IPS-NIHi11 (cell line): ENCODE data around the gene GALK2.
A peak's percentile ranks its signal among the peaks of the same experiment; 100 is the strongest.
"Not testable (repeated sequence)": the region's sequence is repeated elsewhere in the genome, so short reads cannot be mapped to it uniquely, and the experiment has no call there.

Source experiments
- DNase-seq: peaks from one replicate; pipeline ENCODE4 v3.0.0; 2012; ENCODE audit warnings: mixed read lengths, low spot score

Gene GALK2

GRCh38 chr15:49223536-49224274 is 53.7 kb downstream of the GALK2 start:
- no peak for DNase-seq

DNA sequence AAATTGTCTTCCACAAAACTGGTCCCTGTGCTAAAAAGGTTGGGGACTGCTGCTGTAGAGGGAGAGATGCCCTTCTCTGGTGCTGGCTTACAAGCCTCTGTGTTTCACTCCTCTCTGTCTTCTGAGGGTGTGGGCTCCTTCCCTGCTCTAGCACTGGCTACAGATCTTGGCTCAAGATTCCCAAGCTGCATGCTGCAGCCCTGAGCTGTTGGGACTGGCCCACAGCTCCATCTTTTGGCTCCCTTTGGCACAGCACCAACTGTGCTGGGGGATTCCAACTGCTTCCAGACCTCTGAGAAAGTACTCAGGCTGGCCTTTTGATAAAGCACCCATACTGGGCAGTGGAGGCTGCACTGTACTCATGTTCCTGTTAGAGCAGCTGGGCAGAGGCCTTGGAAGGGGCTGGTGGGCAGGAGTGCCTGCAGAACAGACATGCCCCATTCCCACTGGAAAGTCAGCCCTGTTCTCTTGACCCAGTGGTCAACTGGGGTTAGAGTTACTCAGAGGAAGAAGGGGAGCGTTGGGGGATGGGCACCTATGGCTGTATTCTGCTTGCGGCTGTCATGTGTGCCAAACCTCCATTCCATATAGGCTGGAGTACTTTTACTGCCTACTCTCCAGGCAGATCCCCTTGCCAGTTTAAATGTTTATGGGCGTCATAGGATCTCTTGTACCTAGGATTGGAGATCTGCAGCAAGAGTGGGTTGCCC is 55.7 kb downstream of the GALK2 start:
- peak; percentile 56 for DNase-seq

DNA sequence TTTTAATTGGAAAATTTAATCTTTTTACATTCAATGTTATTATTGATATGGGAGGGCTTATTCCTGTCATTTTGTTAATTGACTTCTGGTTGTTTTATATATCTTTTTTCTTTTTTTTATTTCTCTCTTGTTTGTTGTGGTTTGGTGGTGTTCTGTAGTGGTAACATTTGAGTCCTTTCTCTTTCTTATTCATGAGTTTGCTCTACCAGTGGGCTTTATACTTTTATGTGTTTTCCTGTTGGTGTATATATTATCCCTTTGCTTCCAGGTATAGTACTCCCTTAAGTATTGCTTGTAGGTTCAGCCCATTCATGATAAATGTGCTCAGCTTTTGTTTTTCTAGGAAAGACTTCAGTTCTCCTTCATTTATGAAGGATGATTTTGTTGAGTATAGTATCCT is 57.6 kb downstream of the GALK2 start:
- no peak for DNase-seq

- DNase-seq, result no peak
Measured at GRCh38 chr15:49229922-49230321, 59.9 kb downstream of the GALK2 start.

GRCh38 chr15:49232236-49232806 is 62.3 kb downstream of the GALK2 start:
- no peak for DNase-seq

- peak; percentile 55 for DNase-seq
Measured at GRCh38 chr15:49235446-49236124, 65.5 kb downstream of the GALK2 start.

- no peak for DNase-seq
Measured at GRCh38 chr15:49236869-49237268, 66.8 kb downstream of the GALK2 start.

GRCh38 chr15:49238342-49238741 is 68.3 kb downstream of the GALK2 start:
- DNase-seq, result no peak

GRCh38 chr15:49239105-49239504 is 69.1 kb downstream of the GALK2 start:
- no peak for DNase-seq

DNA sequence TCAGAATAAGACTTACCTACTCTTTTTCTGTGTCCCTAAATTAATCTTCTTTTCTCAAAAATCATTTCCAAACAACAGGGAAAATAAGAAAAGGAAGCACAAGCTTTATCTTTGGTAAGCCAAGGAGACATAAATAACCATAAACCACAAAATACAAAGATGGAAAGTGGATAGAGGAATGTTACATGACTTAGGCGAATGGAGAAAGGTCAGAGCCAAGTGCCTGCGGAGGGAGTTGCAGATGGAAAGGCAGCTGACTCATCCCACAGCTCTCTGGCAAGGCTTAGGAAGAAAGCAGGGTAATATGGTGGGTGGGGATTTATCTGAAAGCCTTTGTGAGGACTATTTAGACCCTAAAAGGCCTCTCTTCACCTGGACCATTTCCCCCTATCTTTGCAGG is 72.8 kb downstream of the GALK2 start:
- peak; percentile 21 for DNase-seq

DNA sequence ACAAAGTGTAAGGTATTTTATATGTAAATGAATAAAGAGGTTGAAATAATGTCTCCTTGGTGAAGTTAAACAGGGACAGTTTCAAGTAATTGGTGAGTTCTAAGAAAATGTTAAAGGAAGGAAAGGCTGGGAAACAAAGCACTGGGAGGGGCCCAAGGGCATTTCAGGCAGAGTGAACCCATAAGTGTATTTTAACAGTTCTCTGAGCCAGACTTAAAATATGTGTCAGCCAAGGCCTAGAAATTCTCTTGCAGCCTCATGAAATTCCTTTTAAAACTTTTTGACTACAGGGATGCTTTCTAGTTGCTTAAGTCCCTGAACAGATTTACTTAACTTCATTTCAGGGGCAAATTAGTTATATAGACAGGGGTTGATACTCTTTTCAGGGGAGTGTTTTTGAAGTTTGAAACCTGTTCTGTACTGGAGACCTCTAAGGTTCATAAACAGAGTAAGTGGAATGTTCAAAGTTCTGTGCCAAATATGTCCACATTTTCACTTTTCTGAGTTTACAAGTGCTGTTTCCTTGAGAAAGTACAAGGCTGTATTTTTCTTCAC is 77.6 kb downstream of the GALK2 start:
- no peak for DNase-seq

GRCh38 chr15:49248291-49248690 is 78.2 kb downstream of the GALK2 start:
- DNase-seq, result no peak

DNA sequence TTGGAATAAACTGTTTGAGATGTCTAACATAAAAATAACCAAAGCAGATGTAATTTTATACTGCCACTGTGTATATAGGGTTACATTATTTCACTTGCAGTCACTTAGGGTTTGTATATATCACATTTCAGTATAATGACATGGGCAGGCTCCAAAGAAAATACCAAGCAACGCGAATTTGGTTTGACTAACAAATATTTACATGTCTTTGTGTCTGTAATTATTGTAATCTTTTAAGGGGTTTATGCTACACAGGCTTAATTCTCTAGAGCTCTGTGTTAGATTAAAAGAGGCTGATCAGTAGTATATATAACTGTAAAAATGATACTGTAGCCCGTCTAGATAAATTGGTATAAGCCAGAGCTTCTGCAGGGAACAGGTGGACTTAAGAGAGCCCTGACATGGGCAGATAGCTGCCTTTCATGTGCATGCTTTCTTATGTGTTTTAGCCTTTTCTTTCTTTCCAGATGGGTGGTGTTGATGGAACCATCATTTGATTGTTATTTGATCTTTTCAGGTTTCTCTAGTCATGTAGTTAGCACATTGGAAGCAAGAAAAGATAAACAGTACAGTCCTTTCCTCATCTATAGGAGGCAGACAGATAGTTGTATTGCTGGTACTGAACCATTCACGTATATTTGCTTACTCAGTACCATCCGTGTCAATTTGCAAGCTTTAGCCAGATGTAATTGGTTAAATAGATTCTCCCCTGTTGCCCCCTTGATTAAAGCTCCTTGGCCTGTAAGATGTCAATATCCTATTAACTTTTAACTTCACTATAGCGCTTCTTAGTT is 86.1 kb downstream of the GALK2 start:
- no peak for DNase-seq

- DNase-seq, result not testable (repeated sequence)
Measured at GRCh38 chr15:49265117-49265516, 95.1 kb downstream of the GALK2 start.

DNA sequence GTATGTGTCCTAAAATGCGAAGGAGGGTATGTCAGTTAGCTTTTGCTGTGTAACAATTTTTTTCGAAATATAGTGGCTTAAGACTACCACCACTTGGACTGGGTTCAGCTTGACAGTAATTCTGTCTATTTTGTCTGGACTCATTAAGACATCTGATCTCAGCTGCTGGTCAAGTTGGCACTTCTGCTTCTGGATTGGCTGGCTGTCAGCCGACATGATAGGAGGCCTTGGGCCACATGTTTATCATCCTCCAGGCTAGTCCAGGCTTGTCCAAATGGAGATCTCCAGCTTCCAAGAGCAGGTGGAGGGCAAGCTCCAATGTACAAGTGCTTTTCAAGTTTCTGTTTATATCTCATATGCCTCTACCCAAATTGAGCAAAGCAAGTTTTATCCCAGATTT is 95.9 kb downstream of the GALK2 start:
- no peak for DNase-seq

GRCh38 chr15:49270541-49271421 is 100.7 kb downstream of the GALK2 start:
- DNase-seq, result peak; percentile 7

GRCh38 chr15:49273734-49274318 is 103.8 kb downstream of the GALK2 start:
- DNase-seq, result no peak

DNA sequence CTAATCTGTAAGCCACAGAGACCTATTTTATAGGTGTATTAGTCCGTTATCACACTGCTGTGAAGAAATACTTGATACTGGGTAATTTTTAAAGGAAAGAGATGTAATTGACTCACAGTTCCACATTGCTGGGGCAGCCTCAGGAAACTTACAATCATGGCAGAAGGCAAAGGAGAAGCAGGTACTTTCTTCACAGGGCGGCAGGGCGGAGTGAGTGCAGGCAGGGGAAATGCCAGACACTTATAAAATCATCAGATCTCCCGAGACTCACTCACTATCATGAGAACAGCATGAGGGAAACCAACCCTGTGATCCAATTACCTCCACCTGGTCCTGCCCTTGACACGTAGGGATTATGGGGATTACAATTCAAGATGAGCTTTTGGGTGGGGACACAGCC is 108.7 kb downstream of the GALK2 start:
- no peak for DNase-seq

GRCh38 chr15:49279521-49280456 is 109.7 kb downstream of the GALK2 start:
- no peak for DNase-seq
